ENCODE measurements around the gene CDC14A.
A peak's percentile ranks its signal among the peaks of the same experiment; 100 is the strongest.

CDC14A gene, protein sequence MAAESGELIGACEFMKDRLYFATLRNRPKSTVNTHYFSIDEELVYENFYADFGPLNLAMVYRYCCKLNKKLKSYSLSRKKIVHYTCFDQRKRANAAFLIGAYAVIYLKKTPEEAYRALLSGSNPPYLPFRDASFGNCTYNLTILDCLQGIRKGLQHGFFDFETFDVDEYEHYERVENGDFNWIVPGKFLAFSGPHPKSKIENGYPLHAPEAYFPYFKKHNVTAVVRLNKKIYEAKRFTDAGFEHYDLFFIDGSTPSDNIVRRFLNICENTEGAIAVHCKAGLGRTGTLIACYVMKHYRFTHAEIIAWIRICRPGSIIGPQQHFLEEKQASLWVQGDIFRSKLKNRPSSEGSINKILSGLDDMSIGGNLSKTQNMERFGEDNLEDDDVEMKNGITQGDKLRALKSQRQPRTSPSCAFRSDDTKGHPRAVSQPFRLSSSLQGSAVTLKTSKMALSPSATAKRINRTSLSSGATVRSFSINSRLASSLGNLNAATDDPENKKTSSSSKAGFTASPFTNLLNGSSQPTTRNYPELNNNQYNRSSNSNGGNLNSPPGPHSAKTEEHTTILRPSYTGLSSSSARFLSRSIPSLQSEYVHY

DNA sequence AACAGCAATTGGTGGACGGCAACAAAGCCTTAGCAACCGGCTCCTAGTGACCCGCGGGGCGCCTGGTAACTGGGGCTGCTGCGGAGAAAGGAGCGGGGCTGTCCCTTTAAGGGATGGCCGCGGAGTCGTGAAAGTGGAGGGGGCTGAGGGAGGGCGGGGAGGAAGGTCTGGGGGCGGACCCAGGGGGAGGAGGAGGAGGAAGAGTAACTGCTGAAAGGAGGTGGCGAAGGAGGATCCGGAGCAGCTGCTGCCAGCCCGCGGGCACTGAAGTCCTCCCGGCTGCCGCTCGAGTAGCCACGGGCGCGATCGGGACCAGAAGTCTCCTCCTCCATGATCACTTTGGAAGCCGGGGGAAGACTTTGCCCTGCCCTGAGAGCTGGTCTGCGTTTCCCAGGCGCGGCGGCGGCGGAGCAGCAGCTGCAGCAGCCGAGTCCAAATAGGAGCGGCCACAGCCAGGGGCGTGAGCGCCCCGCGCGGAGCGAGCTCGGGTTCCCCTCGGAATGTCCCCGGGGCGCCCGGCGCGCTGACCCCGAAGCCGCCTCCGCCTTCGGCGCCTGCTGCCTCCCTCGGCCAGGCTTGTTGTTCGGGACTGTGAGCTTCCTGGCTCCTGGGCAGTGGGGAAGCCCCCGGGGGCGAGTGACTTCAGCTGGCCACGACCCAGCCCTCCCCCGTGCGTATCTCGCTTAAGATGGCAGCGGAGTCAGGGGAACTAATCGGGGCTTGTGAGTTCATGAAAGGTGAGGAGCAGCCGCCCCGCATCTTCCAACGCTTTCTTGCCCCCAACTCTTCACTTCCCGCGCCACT, at the start of gene CDC14A:
Gene CDC14A, plus strand, starts transcription at position 240 of the 804 bp plus-strand sequence. Its CDS starts 449 bp downstream, at position 689.
- no peak for TF ChIP-seq CTCF (IDR thresholded peaks at IDR 0.05; ENCODE audit: low read depth, low read length, missing control alignments)
- DNase-seq (ENCODE audit: low read depth) = peak; percentile 64
- H3K4me3 ChIP-seq (ENCODE audit: low read depth, low read length) = peak within 1 kb of the TSS; percentile 72

DNA sequence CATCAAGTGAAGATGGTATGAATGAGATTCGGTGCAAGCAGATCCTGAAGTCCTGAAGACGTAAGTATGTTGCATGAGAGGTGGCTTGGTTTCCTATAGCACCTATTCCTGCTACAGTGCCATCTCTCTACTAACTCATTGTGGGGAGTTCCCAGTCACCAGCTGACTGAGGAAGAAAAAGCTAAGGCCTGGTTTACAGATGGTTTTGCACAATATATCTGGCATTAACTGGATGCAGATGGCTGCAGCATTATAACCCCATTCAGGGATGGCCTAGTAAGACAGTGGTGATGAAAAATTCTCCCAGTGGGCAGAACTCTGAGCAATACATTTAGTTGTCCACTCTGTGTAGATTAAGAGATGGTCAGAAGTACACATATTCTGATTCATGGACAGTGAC, 49.6 kb upstream of the CDC14A start:
- DNase-seq (ENCODE audit: low read depth) = no peak
- no peak overlapping the region for H3K4me3 ChIP-seq (ENCODE audit: low read depth, low read length)
- TF ChIP-seq CTCF (IDR thresholded peaks at IDR 0.05; ENCODE audit: low read depth, low read length, missing control alignments) = no peak

DNA sequence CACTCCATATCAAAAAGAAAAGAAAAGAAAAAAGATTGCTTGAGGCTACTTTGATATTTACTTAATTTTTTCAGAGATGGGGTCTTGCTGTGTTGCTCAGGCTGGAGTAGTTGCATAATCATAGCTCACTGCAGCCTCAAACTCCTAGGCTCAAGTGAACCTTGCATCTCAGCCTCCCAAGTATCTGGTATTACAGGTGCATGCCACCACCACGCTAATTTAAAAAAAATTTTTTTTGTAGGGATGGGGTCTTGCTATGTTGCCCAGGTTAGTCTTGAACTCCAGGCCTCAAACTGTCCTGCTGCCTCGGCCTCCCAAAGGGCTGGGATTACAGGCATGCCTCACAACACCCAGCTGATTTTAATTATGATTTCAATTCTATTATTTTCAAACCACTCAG, 48.1 kb upstream of the CDC14A start:
- no peak for DNase-seq (ENCODE audit: low read depth)
- TF ChIP-seq CTCF (IDR thresholded peaks at IDR 0.05; ENCODE audit: low read depth, low read length, missing control alignments) = no peak
- H3K4me3 ChIP-seq (ENCODE audit: low read depth, low read length) = no peak overlapping the region

DNA sequence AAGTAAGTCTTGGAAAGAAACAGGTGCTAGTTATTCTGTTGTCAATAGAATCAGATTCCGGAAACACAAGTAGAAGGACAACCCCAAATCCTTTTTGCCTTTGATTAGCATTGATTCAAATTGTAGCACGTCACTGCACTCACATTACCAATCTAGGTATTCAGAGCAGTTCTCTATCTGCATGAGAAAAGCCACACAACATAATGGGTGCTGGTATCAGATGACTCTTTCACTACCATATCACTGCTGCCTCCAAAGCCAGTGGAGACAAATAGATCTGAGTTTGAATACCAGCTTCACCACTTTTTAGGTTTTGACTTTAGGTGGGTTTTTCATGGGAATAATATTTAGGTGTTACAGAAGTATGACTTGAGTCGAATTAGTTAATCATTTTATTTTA, 47.4 kb upstream of the CDC14A start:
- no peak overlapping the region for H3K4me3 ChIP-seq (ENCODE audit: low read depth, low read length)
- no peak for TF ChIP-seq CTCF (IDR thresholded peaks at IDR 0.05; ENCODE audit: low read depth, low read length, missing control alignments)
- DNase-seq (ENCODE audit: low read depth) = no peak

GRCh38 chr1:100305954-100306353, 46.4 kb upstream of the CDC14A start:
- H3K4me3 ChIP-seq (ENCODE audit: low read depth, low read length) = no peak overlapping the region
- DNase-seq (ENCODE audit: low read depth) = no peak
- TF ChIP-seq CTCF (IDR thresholded peaks at IDR 0.05; ENCODE audit: low read depth, low read length, missing control alignments) = no peak

DNA sequence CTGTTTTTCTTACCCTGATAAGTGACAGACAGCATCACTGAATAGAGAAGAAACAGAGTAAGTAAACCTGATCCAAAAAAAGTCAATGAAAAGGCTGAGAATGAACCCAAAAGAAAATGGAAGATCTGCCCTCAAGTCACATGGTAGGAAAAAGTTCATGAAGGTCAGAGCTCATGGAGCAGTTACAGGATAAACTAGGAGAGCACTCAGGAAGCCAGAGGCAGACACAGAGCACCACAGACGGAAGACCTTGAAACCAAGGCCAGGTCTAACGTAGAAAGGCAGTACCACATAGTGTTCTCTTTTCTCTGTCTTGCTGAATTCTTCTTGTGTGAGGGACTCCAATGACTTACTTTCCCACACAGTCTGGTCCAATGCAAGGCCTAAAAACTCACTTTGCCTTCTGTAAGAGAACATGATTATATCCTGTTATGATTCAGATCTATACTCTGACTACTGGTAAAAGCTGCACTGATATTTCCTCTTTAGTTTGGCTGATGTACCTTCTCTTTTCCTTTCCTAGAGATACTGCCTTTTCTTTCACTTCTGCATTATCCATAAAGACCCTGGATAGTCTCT, 45.5 kb upstream of the CDC14A start:
- TF ChIP-seq CTCF (IDR thresholded peaks at IDR 0.05; ENCODE audit: low read depth, low read length, missing control alignments) = no peak
- H3K4me3 ChIP-seq (ENCODE audit: low read depth, low read length) = no peak overlapping the region
- DNase-seq (ENCODE audit: low read depth) = no peak

All from GM12864 (cell line).